Stimulated activated CD8-positive, alpha-beta memory T cell treated with anti-CD3 and anti-CD28 coated beads, Interleukin-4, amount 100 ng/mL, for 4 hours (primary cell): ENCODE data around the gene PREPL.
"Not testable (repeated sequence)": the region's sequence is repeated elsewhere in the genome, so short reads cannot be mapped to it uniquely, and the experiment has no call there.

Experiments used
- DNase-seq, 2 donors: peaks; one replicate each; pipeline ENCODE4 v3.0.0-alpha.2; 2020; ENCODE audit warnings: low read depth in 2 of 2, low spot score in 1 of 2

The PREPL gene

DNA sequence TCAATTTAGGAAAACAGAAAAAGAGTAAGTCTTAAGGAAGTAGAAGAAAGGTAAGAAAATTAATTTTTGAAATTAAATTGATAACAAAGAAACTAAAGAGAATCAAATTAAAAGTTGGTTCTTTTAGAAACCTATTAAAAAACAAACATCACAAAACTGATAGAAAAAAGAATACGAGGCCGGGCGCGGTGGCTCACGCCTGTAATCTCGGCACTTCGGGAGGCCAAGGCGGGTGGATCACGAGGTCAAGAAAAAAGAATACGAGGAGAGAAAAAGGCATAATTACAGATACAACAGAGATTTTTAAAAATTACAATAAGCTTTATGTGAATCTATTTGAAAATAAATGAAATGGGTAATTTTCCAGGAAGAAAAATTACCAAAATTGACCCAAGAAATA is 11.8 kb downstream of the PREPL start:
- DNase-seq = no peak

DNA sequence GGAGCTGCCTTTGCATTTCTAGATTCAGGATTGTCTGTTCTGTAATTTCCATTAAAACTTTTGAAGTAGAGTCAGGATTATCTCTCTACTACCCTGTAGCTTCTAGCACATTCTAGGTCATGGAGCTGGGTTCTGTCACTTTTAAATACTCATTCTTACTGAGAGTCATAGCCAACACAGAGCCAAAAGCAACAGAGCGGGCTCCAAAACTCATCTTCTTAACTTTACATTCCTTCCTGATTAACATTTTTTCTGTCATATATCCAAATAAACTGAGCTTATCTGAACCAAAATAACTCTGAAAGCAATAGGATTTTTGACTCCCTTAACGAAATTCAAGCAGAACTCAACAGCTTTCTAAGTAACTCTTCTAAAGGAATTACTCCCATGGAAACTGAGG is 12.9 kb downstream of the PREPL start:
- no peak for DNase-seq

DNA sequence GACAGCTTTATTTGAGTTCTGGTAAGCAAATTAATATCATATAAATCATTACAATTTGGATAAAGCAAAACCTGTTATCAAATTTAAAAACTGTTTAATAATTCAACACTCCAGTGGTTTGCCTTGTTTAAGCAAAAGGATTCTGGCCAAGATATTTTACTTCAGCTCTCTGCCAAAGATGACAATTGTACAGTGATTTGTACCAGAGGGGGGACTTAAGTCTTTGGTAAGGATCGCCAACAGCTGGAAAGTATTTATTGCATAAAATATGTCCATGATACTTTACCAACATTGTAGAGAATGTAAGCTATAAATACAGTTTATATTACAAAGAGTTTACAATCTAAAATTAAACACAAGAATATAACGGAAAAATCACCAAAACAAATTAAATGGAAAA is 13.8 kb downstream of the PREPL start:
- no peak for DNase-seq

DNA sequence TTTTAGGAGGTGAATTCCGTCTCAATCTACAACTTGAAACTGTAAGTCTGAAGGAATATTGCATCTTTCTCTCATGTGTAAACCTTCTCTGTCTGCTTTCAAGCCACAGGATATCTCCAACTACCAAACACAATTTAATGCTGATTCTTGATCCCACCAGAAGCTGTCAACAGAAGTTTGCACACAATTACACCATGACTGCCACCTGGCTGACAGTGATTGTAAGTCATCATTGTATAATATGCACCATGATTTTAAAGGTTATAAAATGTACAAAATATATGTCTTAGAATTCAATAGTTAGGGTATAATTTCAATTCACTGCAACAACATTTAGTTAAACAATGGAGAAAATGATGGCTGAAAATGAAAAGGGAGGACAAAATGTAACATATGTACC is 18.4 kb downstream of the PREPL start:
- no peak for DNase-seq

- DNase-seq = no peak
Observed at GRCh38 chr2:44335806-44336538, 25.3 kb downstream of the PREPL start.

GRCh38 chr2:44333994-44334393 is 27.3 kb downstream of the PREPL start:
- DNase-seq = no peak

DNA sequence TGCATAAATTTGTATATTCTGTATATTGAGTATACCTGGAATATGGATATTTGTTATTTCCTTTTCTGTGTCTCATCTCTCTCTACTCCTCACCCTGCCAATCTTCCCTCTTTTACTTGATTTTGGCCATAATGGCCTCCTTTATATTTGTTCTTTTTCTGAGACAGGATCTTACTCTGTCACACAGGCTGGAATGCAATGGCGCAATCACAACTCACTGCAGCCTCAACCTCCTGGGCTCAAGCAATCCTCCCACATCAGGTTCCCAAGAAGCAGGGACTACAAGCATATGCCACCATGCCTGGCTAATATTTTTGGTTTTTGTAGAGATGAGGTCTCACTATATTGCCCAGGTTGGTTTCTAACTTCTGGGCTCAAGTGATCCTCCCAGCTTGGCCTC is 30.5 kb downstream of the PREPL start:
- no peak for DNase-seq

- DNase-seq = no peak
Observed at GRCh38 chr2:44329343-44329742, 32.0 kb downstream of the PREPL start.

DNA sequence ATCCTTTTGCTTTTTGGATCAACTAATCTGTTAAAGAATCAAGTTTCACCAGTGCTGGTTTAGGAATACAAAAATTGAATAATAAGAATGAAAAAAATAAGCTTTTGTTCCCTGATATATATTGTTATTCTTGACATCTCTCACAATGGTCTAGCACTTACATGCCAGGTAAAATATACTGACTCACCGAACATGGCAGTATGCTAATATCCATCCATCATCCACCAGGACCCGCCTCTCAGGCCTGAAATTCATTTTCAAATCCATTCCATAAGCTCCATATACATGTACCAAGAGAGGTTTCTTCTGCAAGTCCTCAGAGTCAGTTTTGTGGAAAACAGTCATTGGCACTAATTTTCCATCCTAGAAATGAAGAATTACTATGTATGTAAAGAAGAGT is 32.5 kb downstream of the PREPL start:
- DNase-seq = no peak

GRCh38 chr2:44326548-44327264 is 34.6 kb downstream of the PREPL start:
- DNase-seq = no peak

- DNase-seq = no peak
Observed at GRCh38 chr2:44325897-44326296, 35.4 kb downstream of the PREPL start.

- DNase-seq = no peak
Observed at GRCh38 chr2:44324971-44325426, 36.3 kb downstream of the PREPL start.

DNA sequence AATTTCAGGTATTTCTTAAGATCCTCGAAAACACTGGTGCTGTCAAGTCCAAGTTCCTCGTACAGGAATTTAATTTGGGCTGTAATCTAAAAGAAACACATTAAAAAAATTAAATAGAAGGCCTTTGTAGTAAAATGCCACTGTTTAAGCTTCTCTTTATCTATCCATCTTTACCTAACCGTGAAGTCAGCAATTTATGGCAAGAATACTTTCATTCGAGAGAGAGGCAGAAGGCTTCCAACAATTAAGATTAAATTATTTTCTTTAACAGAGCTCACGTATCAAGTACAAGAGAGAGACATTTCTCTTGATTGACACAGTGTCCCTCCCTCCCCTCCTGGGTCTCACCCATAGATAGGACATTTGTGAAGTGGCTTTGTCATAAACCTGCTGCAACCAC is 39.9 kb downstream of the PREPL start:
- DNase-seq = no peak

GRCh38 chr2:44320832-44321231 is 40.5 kb downstream of the PREPL start:
- DNase-seq = no peak

- DNase-seq = no peak
Observed at GRCh38 chr2:44315945-44316344, 45.3 kb downstream of the PREPL start.

DNA sequence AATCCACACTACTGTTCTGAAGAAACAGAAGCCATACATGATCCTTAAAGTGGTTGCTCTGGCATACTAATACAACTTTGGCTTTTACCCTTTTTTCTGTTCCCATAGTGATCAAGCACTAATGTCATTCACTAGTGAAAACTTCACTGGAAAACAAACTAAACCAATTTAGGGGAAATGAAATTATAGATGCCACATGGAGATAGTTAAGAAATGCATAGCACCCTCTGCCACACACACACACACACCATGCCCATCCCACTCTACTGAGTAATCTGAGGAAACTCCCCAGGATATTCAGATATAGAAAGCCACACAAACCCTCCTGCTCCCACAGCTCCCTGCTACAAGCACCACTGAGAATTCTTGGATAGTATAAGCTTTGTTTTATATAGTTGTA is 46.9 kb downstream of the PREPL start:
- no peak for DNase-seq

GRCh38 chr2:44310287-44310686 is 51.0 kb downstream of the PREPL start:
- DNase-seq = no peak

- DNase-seq = no peak
Observed at GRCh38 chr2:44305882-44306281, 55.4 kb downstream of the PREPL start.

DNA sequence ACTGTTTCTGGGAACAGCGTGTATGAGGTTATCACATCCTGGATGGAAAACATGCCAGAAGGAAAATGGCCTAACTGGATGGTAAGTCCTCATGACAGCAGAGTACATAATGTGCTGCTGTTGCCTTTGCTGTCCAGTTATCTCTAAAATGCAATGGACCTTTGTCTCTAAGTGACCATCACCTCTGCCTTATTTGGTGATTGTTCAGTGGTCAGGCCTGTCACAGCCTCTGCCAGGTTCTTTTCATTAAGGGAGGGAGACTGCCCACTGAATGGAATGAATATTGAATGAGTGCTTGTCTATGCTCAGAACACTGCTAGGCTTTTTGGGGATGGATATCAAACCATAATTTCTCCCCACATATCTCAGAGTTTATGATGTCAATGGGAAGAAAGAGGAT is 57.0 kb downstream of the PREPL start:
- DNase-seq = no peak

GRCh38 chr2:44303766-44304165 is 57.5 kb downstream of the PREPL start:
- DNase-seq = not testable (repeated sequence)

DNA sequence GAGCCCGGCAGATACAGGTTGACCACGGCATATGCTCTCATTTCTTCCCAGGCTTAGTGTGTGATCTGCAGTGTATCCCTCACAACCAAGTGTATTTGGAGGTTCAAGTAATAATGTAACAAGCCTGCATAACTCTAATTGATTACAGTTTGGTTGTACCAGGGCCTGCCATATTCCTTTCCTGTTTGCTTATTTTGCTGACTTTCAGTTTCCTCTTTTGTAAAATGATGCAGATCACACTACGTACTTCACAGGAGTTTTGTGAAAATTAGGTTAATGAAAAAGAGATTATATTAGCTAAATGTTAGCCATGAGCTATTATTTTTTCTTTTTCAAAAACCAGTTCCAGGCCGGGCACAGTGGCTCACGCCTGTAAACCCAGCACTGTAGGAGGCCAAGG is 60.2 kb downstream of the PREPL start:
- no peak for DNase-seq

DNA sequence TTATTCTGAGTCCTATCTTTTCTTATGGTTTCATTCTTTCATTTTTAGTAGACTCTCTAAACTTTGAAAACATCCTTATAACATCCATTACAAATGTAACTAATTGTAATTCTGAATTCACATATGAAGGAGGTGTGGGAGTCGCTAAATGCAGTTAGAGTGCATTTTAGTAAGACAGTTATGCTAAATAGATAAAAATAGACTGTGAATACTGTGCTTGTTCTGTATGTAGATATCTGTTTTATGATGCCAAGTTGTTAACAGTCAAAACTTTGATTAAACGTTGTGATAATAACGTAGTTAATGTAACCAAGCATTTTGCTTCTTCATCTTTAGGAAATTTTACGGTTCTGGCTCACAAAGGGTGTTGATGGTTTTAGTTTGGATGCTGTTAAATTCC is 61.7 kb downstream of the PREPL start:
- no peak for DNase-seq

DNA sequence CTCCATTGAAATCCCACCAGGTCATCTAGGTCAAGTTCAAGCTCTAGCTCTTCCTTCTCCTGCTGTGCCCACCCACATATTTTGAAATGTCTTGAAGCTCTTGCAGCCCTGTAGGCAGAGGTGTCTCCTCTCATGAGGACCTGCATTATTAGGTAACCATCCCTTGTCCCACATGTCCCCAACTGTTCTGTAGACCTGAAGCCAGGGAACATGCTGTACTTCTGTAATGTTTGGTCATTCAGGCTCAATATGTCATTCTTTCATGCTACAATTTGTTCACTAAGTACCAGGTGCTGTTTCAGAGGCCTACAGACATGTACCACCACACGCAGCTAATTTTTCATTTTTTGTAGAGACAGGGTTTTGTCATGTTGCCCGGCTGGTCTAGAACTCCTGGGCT is 63.9 kb downstream of the PREPL start:
- no peak for DNase-seq
